HG03025 (cell line): ENCODE data around the gene OR2F1.

Experiments used
- ATAC-seq: cut with Tn5 transposase; IDR thresholded peaks from one replicate; pipeline ENCODE4 v1.9.1; 2021; ENCODE audit warnings: mild to moderate bottlenecking, moderate library complexity; ENCODE audit not compliant: unreplicated experiment, low FRiP score

OR2F1 gene

GRCh38 chr7:143954544-143954943, at the start of gene OR2F1:
Gene OR2F1, plus strand, starts transcription at chr7:143954844. Its CDS starts 5,127 bp downstream, at chr7:143959971.
- no peak for ATAC-seq

GRCh38 chr7:143905509-143905908, 49.1 kb upstream of the OR2F1 start:
- no peak for ATAC-seq

- no peak for ATAC-seq
These were observed 48.5 kb upstream of the OR2F1 start for GRCh38 chr7:143906151-143906550.

- no peak for ATAC-seq
These were observed 47.7 kb upstream of the OR2F1 start for GRCh38 chr7:143906895-143907294.

GRCh38 chr7:143908120-143908519, 46.5 kb upstream of the OR2F1 start:
- ATAC-seq, result no peak

GRCh38 chr7:143909863-143910262, 44.8 kb upstream of the OR2F1 start:
- ATAC-seq, result no peak

GRCh38 chr7:143910473-143911248, 44.0 kb upstream of the OR2F1 start:
- no peak for ATAC-seq

GRCh38 chr7:143913945-143914615, 40.6 kb upstream of the OR2F1 start:
- ATAC-seq, result no peak

GRCh38 chr7:143914938-143915652, 39.5 kb upstream of the OR2F1 start:
- no peak for ATAC-seq

GRCh38 chr7:143924851-143925250, 29.8 kb upstream of the OR2F1 start:
- ATAC-seq, result no peak

- no peak for ATAC-seq
These were observed 25.3 kb upstream of the OR2F1 start for GRCh38 chr7:143929224-143929920.

- no peak for ATAC-seq
These were observed 22.9 kb upstream of the OR2F1 start for GRCh38 chr7:143931739-143932138.

- no peak for ATAC-seq
These were observed 19.9 kb upstream of the OR2F1 start, which contains the start of gene OR2F2 for GRCh38 chr7:143934526-143935325. Gene OR2F2, plus strand, starts transcription at chr7:143935233. Its CDS starts 0 bp downstream, at chr7:143935233.

- ATAC-seq, result no peak
These were observed 18.3 kb upstream of the OR2F1 start for GRCh38 chr7:143936087-143937009.

GRCh38 chr7:143938379-143939243, 16.0 kb upstream of the OR2F1 start:
- no peak for ATAC-seq

GRCh38 chr7:143945423-143945822, 9.2 kb upstream of the OR2F1 start:
- ATAC-seq, result no peak

- ATAC-seq, result no peak
These were observed 7.5 kb upstream of the OR2F1 start for GRCh38 chr7:143947111-143947510.

- no peak for ATAC-seq
These were observed 5.9 kb upstream of the OR2F1 start for GRCh38 chr7:143948733-143949132.
